Prostate gland (tissue), 2 donors: ENCODE measurements around the gene WDTC1. TPM values are rescaled to one million over a fixed set of nuclear protein-coding genes. Genes with fewer than 3 reads are reported as not detected.

Experiments used
- DNase-seq: peaks from one replicate; pipeline ENCODE4 v3.0.0-alpha.2; 2019; ENCODE audit warnings: low spot score
- H3K27ac ChIP-seq, 2 donors: fragments of 200-600 bp; sonication (generic); 2 replicates each; pipeline ENCODE4 v1.5.1; 2017 to 2019
- H3K27me3 ChIP-seq: fragments of 200-600 bp; sonication (generic); replicated peaks from 2 replicates; pipeline ENCODE4 v1.5.1; 2019; ENCODE audit not compliant: insufficient read depth
- H3K36me3 ChIP-seq, 2 donors: fragments of 200-600 bp; sonication (generic); 1 replicate in 1 of 2; 2 replicates in 1 of 2; pipeline versions ENCODE4 v1.5.1 to v1.8.1; 2017 to 2019
- H3K4me1 ChIP-seq: fragments of 200-600 bp; sonication (generic); replicated peaks from 2 replicates; pipeline ENCODE4 v1.5.1; 2019
- H3K4me3 ChIP-seq, 2 donors: fragments of 200-600 bp; sonication (generic); 2 replicates each; pipeline ENCODE4 v1.5.1; 2017 to 2019
- H3K9me3 ChIP-seq: fragments of 200-600 bp; sonication (generic); 2 replicates; pipeline ENCODE4 v1.5.1; 2017
- POLR2A ChIP-seq: fragments of 450-650 bp; IDR thresholded peaks from one replicate; pipeline ENCODE4 v1.6.1; 2016; ENCODE audit warnings: antibody characterized with exemption, mild to moderate bottlenecking
- POLR2AphosphoS5 ChIP-seq: sonication (generic); formaldehyde crosslinking; IDR thresholded peaks from one replicate; pipeline ENCODE4 v1.6.1; 2017; ENCODE audit warnings: antibody characterized with exemption
- WGBS: methylation state at CpG from one replicate; pipeline ENCODE4 v1.1.5; 2018; 5-methylcytosine and 5-hydroxymethylcytosine counted together
- intact Hi-C: fragments of 100-400 bp; cut with DNase I; formaldehyde crosslinking; loops from one replicate; pipeline ENCODE4 v1.14.2; 2022
- total RNA-seq, 2 donors: library from RNA; depleted of rRNA; stranded (reverse); fragments of >200 nt; gene quantifications; one replicate each; pipeline ENCODE4 v1.1.0, GENCODE V29; 2016
- TF ChIP-seq, protein P1 (sequence below), 4 experiments: fragments of 200-600 bp in 2 of 4; fragments of 450-650 bp in 2 of 4; sonication (generic) in 2 of 4; IDR thresholded peaks; 1 replicate in 3 of 4; 2 replicates in 1 of 4; pipeline ENCODE4 v1.5.1; 2016 to 2019; ENCODE audit warnings: antibody characterized with exemption in 4 of 4, mild to moderate bottlenecking in 2 of 4, moderate library complexity in 2 of 4

Gene WDTC1
- total RNA-seq, 2 donors from 2014 or later: 45.1 to 56.1 TPM

DNA sequence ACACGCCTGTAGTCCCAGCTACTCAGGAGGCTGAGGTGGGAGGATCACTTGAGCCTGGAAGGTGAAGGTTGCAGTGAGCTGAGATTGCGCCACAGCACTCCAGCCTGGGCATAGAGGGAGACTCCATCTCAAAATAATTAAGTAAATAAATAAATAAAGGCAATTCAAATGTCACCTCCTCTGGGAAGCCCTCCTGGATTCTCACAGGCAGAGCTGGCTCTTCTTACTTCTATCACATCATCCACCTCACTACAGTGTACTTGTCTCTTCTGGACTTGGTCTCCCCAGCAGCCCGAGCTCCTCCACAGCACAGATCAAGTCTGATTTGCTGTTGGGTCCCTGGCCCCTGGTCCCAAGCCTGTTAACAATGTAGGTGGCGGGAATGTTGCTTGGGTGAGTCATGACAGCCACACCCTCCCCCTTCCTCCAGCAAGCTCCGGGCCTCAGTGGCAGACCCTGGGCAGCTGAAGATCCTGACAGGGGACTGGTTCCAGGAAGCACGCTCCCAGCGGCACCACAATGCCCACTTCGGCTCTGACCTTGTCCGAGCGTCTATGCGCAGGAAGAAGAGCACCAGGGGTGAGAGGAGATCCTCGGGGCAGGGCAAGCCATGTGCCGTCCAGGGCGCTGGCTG, 112.7 kb downstream of the WDTC1 start:
- TF ChIP-seq, protein P1, sequence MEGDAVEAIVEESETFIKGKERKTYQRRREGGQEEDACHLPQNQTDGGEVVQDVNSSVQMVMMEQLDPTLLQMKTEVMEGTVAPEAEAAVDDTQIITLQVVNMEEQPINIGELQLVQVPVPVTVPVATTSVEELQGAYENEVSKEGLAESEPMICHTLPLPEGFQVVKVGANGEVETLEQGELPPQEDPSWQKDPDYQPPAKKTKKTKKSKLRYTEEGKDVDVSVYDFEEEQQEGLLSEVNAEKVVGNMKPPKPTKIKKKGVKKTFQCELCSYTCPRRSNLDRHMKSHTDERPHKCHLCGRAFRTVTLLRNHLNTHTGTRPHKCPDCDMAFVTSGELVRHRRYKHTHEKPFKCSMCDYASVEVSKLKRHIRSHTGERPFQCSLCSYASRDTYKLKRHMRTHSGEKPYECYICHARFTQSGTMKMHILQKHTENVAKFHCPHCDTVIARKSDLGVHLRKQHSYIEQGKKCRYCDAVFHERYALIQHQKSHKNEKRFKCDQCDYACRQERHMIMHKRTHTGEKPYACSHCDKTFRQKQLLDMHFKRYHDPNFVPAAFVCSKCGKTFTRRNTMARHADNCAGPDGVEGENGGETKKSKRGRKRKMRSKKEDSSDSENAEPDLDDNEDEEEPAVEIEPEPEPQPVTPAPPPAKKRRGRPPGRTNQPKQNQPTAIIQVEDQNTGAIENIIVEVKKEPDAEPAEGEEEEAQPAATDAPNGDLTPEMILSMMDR (IDR thresholded peaks at IDR 0.05): no peak
- no peak for TF ChIP-seq POLR2A
- no peaks in the 10 kb centered on the region for H3K27me3 ChIP-seq
- peak overlapping the region in 1 of 2 donors; percentile 28 for H3K27ac ChIP-seq
- H3K9me3 ChIP-seq: no peaks in the 10 kb centered on the region
- intact Hi-C loops: no loop called here
- WGBS: 86% methylated on average over 14 of the region's 14 CpGs
- no peak overlapping the region for H3K4me3 ChIP-seq
- H3K36me3 ChIP-seq: no peaks in the 10 kb centered on the region
- DNase-seq: no peak
- H3K4me1 ChIP-seq: peaks cover 5% of the 10 kb centered on the region

DNA sequence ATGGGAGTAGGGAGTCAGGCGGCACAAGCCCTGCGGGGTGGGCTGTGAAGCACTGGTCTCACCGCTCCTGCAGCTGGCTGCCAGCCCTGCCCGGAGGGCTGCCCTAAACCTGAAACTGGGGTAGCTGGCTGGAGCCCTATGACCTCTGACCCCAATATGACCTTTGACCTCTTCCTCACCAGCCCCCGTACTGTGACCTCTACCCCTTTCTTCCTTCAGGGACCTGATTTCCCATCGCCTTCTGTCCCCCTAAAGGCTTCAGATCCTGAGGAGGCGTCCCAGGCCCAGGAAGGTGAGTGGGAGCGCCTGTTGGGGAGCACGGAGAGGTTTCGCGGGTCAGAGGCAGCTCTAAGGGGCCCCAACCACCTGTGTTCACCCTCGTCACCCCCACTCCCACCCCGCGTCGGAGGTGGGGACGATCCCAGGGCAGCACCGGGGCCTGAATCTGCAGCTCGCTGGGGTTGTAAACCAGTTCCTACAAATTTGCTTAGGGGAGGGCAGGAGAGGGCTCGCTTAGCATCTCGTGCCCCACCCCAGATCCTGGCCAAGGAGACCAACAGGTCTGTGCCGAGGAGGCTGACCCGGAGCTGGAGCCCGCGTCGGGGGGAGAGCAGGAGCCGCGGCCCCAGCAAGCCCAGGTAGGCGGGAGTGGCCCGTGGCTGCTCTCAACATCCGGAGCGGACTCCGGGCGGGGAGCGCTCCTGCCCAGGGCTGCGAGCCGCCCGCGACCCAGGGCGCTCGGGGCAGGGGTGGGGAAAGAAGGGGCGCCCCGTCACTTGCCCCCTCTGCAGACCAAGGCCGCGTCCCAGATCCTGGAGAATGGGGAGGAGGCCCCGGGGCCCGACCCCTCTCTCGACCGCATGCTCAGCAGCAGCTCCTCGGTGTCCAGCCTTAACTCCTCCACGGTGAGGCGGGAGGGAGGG, 114.7 kb downstream of the WDTC1 start:
- H3K9me3 ChIP-seq: no peaks in the 10 kb centered on the region
- peak; percentile 90 for DNase-seq
- WGBS: 24% methylated on average over 40 of the region's 51 CpGs
- no peaks in the 10 kb centered on the region for H3K27me3 ChIP-seq
- intact Hi-C loops: no loop called here
- TF ChIP-seq POLR2A (peak; percentile 46), POLR2AphosphoS5 (peak; percentile 75)
- TF ChIP-seq, protein P1 (IDR thresholded peaks at IDR 0.05): no peak
- H3K4me3 ChIP-seq: peak overlapping the region; percentile 43 to 52
- peak overlapping the region; percentile 76 to 80 for H3K27ac ChIP-seq
- H3K36me3 ChIP-seq: no peaks in the 10 kb centered on the region
- H3K4me1 ChIP-seq: peaks cover 5% of the 10 kb centered on the region

DNA sequence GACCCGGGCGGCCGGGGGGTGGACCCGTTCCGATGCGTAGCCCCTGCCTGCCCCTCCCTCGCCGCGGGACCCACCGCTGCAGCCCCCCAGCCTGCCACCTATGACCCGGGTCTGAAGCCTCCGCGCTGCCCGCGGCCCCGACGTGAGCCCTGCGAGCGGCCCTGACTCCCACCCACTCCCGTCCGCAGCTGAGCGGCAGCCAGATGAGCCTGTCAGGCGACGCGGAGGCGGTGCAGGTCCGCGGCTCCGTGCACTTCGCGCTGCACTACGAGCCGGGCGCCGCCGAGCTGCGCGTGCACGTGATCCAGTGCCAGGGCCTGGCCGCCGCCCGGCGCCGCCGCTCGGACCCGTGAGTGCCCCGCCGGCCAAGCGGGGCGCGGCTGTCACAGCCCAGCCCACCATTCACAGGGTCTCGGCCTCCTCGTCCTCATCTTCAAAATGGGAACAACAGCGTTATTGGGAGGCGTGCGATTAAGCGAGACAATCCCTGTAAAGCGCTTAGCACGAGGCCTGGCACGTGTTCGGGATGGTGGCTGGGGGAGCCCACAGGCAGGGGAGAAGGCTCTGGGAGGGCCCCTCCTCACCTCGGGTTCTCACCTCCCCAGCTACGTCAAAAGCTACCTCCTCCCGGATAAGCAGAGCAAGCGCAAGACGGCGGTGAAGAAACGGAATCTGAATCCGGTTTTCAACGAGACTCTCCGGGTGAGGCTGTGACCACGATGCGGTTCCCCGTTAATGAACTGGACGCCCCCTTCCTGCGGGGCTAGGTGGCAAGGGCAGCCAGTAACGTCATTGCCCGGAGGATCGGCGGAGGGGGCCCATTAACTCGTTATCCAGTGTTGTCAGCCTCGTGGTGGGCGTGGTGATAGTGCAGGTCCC, 115.6 kb downstream of the WDTC1 start:
- Histone ChIP-seq H3K9me3 (no peaks in the 10 kb centered on the region), H3K4me1 (peaks cover 5% of the 10 kb centered on the region), H3K27me3 (no peaks in the 10 kb centered on the region), H3K4me3 (peak overlapping the region; percentile 43 to 52), H3K36me3 (peaks cover 0 to under 1% of the 10 kb centered on the region in 2 donors), H3K27ac (peak overlapping the region; percentile 76 to 80)
- TF ChIP-seq, protein P1 (IDR thresholded peaks at IDR 0.05): peak in 1 of 4 experiments; percentile 29
- peak; percentile 18 for TF ChIP-seq POLR2A
- TF ChIP-seq POLR2AphosphoS5: no peak
- peak; percentile 73 for DNase-seq
- intact Hi-C loops: loop anchor here (10.0 kb wide), 1 partner anchor 45 kb away; no protein-coding TSS in a partner anchor
- WGBS: 21% methylated on average over 83 of the region's 84 CpGs

DNA sequence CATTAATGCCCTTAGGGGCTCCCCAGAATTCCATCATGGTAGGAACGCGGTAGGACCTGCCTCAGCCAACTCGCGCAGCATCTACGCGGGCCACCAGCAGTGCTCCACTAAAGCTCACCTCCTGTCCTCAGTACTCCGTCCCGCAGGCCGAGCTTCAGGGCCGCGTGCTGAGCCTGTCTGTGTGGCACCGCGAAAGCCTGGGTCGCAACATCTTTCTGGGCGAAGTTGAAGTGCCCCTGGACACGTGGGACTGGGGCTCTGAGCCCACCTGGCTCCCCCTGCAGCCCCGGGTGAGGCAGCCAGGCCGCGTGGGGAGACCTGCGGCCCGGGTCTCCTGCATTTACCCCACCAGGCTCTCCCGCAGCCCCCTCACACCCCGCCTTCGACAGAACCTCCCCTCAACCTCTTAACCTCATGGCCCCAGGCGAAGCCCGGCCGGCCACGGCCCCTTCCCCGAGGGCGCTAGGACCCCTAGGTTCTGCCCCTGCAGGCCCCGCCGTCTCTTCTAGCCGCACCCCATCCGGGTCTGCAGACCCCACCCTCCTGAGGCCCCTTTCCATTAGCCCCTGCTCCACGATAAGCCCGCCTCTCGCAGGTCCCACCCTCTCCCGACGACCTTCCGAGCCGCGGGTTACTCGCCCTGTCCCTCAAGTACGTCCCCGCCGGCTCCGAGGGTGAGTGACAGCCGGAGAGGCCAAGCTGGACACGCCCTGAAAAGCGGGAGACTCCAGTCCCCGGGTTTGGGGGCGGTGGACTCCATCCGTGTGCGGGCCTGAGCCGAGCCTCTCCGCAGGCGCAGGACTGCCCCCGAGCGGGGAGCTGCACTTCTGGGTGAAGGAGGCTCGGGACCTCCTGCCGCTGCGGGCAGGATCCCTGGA, 116.5 kb downstream of the WDTC1 start:
- no peak for DNase-seq
- WGBS: 56% methylated on average over 51 of the region's 62 CpGs
- no peak for TF ChIP-seq POLR2A
- TF ChIP-seq, protein P1 (IDR thresholded peaks at IDR 0.05): no peak
- no peak for TF ChIP-seq POLR2AphosphoS5
- Histone ChIP-seq H3K27me3 (no peaks in the 10 kb centered on the region), H3K36me3 (peaks cover 0 to 6% of the 10 kb centered on the region in 2 donors), H3K27ac (peak overlapping the region in 1 of 2 donors; percentile 80), H3K4me1 (peaks cover 5% of the 10 kb centered on the region), H3K4me3 (no peak overlapping the region), H3K9me3 (no peaks in the 10 kb centered on the region)
- intact Hi-C loops: loop anchor here (10.0 kb wide), 1 partner anchor 46 kb away; no protein-coding TSS in a partner anchor
